SK-N-MC (cell line): ENCODE data around the gene ZIM2.

Experiments used
- EZH2 ChIP-seq: fragments of 200-600 bp; sonication (generic); IDR thresholded peaks from one replicate; pipeline ENCODE4 v1.6.1; 2017; ENCODE audit warnings: antibody characterized with exemption
- FOXP2 ChIP-seq: optimal IDR thresholded peaks from 2 replicates; pipeline ENCODE3; 2011; ENCODE audit warnings: mild to moderate bottlenecking, moderate library complexity; ENCODE audit not compliant: insufficient read depth; ENCODE audit errors: extremely low read length, control extremely low read depth
- POLR2AphosphoS5 ChIP-seq: IDR thresholded peaks from 2 replicates; pipeline ENCODE4 v1.6.1; 2012; ENCODE audit warnings: mild to moderate bottlenecking, low read depth, low read length, borderline replicate concordance

- TF ChIP-seq EZH2 = no peak
- no peak for TF ChIP-seq POLR2AphosphoS5
- no peak for TF ChIP-seq FOXP2
Measured at GRCh38 chr19:56736571-56736970, 104.0 kb downstream of the ZIM2 start.
